HG02610 (cell line): ENCODE results near the gene ZMYND8.
"Not testable (repeated sequence)": the region's sequence is repeated elsewhere in the genome, so short reads cannot be mapped to it uniquely, and the experiment has no call there.

Source experiments
- ATAC-seq: cut with Tn5 transposase; IDR thresholded peaks from one replicate; pipeline ENCODE4 v1.9.1; 2021; ENCODE audit warnings: mild to moderate bottlenecking, moderate library complexity; ENCODE audit not compliant: unreplicated experiment

Gene ZMYND8

GRCh38 chr20:47211036-47211435 is 145.5 kb downstream of the ZMYND8 start:
- no peak for ATAC-seq

- ATAC-seq: no peak
These were observed 146.0 kb downstream of the ZMYND8 start for GRCh38 chr20:47210470-47210869.

- ATAC-seq: no peak
These were observed 146.5 kb downstream of the ZMYND8 start for GRCh38 chr20:47209982-47210381.

GRCh38 chr20:47208534-47209174 is 147.8 kb downstream of the ZMYND8 start:
- no peak for ATAC-seq

- ATAC-seq: no peak
These were observed 149.4 kb downstream of the ZMYND8 start for GRCh38 chr20:47206962-47207641.

- not testable (repeated sequence) for ATAC-seq
These were observed 149.9 kb downstream of the ZMYND8 start for GRCh38 chr20:47206552-47206951.

GRCh38 chr20:47205577-47206123 is 150.8 kb downstream of the ZMYND8 start:
- no peak for ATAC-seq

GRCh38 chr20:47204850-47205122 is 151.7 kb downstream of the ZMYND8 start:
- not testable (repeated sequence) for ATAC-seq

GRCh38 chr20:47204008-47204849 is 152.3 kb downstream of the ZMYND8 start:
- no peak for ATAC-seq

GRCh38 chr20:47202733-47203667 is 153.5 kb downstream of the ZMYND8 start:
- ATAC-seq: no peak

- ATAC-seq: no peak
These were observed 155.3 kb downstream of the ZMYND8 start for GRCh38 chr20:47201074-47201730.

- no peak for ATAC-seq
These were observed 157.4 kb downstream of the ZMYND8 start for GRCh38 chr20:47198996-47199552.

- ATAC-seq: no peak
These were observed 158.2 kb downstream of the ZMYND8 start for GRCh38 chr20:47198254-47198671.

GRCh38 chr20:47196091-47197081 is 160.1 kb downstream of the ZMYND8 start:
- no peak for ATAC-seq

- no peak for ATAC-seq
These were observed 160.9 kb downstream of the ZMYND8 start for GRCh38 chr20:47195573-47195972.

- ATAC-seq: no peak
These were observed 164.5 kb downstream of the ZMYND8 start for GRCh38 chr20:47191956-47192355.

GRCh38 chr20:47191074-47191673 is 165.3 kb downstream of the ZMYND8 start:
- ATAC-seq: no peak

GRCh38 chr20:47189060-47189459 is 167.4 kb downstream of the ZMYND8 start:
- no peak for ATAC-seq
